HG02610 (cell line): Measurements from ENCODE around the gene ADAMTS9.

ENCODE experiments used
- ATAC-seq: cut with Tn5 transposase; IDR thresholded peaks from one replicate; pipeline ENCODE4 v1.9.1; 2021; ENCODE audit warnings: mild to moderate bottlenecking, moderate library complexity; ENCODE audit not compliant: unreplicated experiment

ADAMTS9 gene

DNA sequence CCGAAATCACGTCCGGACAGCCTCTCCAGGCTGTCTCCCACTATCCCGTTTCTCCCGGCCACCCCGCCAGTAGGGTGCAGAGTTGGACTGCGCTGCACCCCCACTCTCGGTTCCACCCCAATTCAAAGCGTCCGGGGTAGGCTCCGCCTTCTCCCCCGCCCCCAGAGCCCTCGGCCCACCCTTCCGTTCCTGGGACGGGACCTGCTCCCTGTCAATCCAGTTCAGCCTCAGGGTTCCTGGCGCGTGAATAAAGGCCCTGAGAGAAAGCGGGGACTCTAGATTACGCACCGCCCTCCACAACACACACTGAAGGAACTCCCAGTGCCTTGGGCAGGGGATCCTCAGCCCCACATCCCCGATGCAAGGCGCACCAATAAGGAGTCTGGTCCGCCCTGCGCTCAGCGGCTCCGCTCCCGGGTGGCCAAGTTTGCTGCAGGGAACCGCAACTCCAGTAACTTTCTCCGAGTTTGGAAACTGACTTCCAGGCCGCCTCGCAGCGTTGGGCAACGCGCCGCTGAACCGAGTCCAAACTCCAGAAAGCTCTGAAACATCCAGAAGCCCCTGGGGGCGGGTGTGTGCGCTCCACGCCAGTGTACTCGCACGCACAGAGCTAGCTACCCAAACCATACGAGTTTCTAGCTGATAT, 1.9 kb downstream of the ADAMTS9 start:
- no peak for ATAC-seq

- no peak for ATAC-seq
Measured at GRCh38 chr3:64685331-64685799, 2.4 kb downstream of the ADAMTS9 start.

DNA sequence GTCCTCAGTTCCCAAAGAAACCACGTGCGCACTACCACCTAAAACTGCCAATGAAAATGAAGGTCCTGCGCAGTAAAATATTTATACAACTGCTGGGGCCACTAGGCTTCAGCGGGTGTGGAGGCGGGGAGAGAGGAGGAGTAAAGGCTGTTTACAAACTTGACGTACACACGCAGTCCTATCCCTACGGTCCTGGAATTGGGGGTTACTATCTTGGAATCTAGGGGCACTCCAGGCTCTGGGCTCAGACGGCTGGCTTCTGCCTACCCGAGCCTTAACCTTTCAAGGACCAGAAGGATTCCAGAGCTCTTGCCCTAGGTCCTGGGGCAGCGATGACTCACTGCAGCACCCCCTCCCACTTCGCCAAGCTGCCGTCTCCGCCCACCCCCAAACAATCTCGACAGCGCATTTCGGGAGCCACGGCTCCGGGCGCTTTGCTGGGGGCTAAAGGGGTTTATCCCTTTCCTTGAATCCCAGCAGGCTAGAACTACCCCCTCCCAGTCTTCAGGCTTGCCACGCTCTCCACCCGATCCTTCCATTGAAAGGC, 3.0 kb downstream of the ADAMTS9 start:
- ATAC-seq: no peak

DNA sequence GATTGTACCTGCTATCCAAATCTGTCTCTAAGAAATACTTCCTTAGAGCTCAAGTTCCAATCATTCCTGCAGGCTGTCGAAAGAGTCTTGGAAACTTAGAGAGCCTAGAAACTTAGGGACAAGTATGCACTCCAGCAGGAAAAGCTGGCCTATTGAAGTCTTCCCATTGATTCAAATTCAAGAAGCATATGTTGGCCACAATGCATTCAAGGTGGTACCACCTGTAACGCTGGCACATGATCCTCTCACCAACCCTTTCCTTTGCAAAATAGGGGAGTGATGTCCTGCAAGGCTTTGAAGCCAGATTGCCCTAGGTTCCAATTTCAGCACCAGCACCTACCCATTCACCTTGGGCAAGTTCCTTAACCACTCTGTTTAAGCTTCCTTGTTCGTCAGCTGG, 6.0 kb downstream of the ADAMTS9 start:
- no peak for ATAC-seq

- ATAC-seq: no peak
Measured at GRCh38 chr3:64681015-64681414, 6.8 kb downstream of the ADAMTS9 start.

DNA sequence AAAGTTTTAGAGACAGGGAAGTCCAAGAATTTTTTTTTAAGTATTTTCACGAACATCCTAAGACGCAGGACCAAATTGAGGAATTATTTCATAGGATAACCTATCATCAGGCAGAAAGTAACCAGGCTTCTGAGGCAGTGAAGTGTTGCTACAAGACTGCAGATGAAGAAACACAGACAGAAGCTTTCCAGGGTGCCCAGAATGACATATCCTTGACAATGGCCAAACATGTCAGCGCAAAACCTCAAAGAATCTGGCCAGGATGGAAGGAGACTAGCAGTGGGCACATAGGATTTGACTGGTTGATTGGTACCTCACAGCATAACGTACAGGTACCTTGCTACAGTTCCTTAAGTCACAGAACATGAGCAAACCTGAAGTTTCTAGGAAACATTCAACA, 7.5 kb downstream of the ADAMTS9 start:
- no peak for ATAC-seq

DNA sequence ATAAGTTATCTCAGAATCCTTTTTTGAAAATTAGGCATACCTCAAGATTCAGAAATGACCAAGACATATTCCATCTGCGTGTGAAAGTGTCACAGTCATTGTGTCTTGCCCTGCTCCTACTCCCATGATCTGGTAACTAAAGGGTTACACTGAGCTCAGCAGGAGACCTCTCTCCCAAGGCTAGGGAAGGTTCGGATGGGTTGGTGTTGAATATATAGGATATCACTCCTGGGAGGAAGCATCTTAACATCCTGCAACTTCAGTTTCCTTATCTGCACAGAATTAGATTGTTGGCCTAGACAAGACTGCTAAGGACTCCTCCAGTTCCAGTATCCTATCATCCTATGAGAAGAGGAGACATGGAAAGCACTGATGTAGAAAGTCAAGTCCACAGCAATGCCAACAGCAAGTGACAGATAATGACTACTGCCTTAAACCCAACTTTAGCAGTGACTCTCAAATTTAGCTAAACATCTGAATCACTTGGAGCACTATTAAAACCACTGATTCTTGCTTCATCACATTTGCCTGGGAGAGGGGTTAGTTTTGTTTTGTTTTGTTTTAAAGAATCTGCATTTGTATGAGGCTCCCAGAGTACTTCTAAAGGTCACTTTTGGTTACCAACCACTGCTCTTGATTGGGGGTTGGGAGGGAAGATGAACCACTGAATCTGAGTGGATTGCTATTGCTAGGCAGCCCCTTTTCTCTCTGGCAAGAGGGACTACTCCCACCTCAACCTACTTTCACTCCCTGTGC, 9.7 kb downstream of the ADAMTS9 start:
- no peak for ATAC-seq

DNA sequence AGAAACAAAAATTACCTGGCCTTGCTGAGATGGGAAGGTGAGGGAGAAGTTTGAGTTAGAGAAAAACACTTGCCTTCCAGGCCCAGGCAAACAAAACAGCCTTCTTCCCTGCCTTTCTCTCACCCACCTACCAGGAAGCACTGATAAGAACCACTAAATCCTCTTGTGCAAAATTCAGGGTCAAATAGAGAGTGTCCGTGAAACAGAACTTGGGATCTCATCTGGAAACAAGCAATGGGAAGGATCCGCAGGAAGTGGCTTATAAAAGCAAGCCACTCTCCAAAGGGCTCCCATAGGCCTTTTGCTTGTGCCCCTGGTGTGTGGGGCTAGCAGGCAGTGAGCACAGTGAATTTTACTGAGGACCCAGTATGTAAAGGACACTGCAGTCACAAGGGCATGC, 11.0 kb downstream of the ADAMTS9 start:
- no peak for ATAC-seq

GRCh38 chr3:64675687-64676247, 12.0 kb downstream of the ADAMTS9 start:
- no peak for ATAC-seq

- no peak for ATAC-seq
Measured at GRCh38 chr3:64674591-64675076, 13.2 kb downstream of the ADAMTS9 start.

DNA sequence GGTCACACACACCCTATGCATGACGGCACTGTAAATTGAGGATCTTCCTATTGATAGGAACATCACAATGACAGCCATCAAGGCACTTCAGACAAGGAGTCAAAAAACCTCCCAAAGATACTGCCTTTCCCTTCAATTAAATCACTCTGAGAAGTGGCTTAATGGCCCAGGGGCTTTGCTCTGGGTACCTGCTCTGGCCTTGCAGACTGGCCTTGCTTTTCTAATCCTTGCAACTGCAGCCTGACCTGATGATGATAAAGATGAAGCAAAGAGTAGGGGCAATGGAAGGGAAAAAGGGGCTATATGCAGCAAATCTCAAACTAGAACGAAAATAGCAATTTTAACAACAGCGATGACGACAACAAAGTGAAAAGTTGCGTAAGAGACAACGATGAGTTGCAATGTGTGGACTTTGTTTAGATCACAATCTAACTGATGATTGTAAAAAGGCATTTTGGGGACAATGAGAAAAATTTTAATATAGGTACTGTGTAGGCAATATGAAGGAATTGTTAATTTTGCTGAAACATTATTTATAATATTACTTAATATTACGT, 14.6 kb downstream of the ADAMTS9 start:
- no peak for ATAC-seq

GRCh38 chr3:64668582-64669510, 19.0 kb downstream of the ADAMTS9 start:
- ATAC-seq: no peak

- ATAC-seq: no peak
Measured at GRCh38 chr3:64667887-64668581, 19.8 kb downstream of the ADAMTS9 start.

DNA sequence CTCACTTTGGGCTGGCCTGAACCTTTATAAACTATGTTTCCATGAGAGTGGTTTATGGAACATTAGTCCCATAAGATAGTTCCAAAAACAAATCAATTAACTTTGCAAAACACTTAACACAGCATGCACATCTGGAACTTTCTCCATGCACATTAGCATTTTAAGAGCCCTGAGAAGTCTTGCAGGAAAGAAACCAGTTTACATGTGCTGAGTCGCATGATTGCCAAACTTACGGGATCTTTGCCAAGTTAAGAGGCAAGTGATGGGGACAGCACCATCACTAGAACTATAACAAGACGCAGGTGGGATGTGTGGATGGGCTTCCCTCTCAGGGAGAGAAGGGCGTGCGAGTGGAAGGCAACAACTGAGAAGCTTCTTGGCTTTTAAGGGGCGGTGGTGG, 20.7 kb downstream of the ADAMTS9 start:
- no peak for ATAC-seq

DNA sequence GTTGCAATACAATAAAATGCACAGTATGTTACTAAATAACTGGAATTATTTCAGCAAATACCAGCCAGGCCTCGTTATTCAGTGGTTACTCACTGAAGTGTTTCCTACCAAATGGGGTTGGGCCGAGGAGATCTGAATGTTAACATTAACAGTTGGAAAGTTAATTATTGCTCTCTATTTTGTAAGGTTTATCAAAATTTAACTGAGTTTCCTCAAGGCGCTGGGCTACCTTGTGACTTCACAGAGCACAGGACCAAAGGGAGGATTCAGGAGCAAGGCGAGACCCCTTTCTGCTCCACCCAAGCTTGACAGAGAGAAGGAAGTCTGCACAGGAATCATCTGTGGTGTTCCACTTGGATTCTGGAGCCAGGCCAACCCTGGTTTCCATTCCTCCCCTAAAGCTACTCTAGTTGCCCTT, 21.6 kb downstream of the ADAMTS9 start:
- no peak for ATAC-seq

DNA sequence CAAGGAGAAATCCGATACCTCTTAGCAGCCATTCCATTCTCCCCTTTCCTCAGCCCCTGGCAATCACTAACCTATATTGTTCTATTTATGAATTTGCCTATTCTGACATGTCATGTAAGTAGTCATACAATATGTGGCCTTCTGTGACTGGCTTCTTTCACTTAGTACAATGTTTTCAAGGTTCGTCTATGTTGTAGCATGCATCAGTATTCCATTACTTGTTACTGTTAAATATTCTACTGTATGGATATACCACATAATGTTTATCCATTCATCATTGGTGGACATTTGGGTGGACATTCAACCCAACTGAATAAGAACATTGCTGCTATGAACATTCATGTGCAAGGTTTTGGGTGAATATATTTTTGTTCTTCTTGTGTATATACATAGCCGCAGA, 23.4 kb downstream of the ADAMTS9 start:
- ATAC-seq: no peak

- no peak for ATAC-seq
Measured at GRCh38 chr3:64659617-64659978, 28.2 kb downstream of the ADAMTS9 start.

DNA sequence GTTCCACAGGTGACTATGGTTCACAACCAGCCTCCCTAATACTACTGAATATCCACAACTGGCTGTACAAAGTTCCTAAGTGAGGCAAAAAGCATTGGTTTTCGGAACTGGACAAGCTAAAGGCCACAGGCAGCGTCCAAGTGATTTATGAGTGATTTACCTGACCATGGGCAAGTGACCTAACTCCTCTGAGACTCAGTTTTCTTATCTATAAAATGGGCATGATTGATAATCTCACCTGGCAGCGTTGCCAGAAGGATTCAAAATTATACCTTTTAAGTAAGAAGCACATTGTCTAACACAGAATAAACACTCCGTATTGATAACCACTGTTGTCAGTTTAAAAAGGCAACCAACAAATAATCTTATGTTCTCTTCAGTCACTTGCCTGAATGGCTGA, 29.8 kb downstream of the ADAMTS9 start:
- ATAC-seq: no peak

DNA sequence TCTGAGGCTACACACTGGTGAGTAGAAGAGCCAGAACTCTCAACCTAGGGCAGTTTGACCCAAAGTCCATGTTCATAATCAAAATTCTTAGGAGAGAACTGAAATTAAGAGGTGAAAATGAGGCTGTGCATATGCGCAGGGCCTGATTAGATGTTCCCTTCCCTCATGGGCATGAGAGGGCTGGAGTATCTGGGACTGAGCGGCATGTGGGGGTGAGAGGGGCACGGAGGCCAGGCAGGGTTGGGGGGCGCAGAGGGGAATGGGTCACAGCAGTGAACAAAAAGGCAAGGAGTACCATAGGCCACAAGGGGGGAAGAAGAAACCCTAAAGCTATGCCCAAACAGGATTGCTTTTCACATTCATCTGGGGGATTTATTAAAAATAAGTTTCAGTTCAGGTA, 31.3 kb downstream of the ADAMTS9 start:
- ATAC-seq: no peak

- no peak for ATAC-seq
Measured at GRCh38 chr3:64655160-64655559, 32.6 kb downstream of the ADAMTS9 start.
